ENCODE measurements around the gene CHRNB1.

Gene CHRNB1

GRCh38 chr17:7421186-7421585 is 23.7 kb upstream of the CHRNB1 start:
- no peak overlapping the region for H3K4me3 ChIP-seq (replicated peaks; ENCODE audit: low read depth, low read length)
- TF ChIP-seq, protein P1, sequence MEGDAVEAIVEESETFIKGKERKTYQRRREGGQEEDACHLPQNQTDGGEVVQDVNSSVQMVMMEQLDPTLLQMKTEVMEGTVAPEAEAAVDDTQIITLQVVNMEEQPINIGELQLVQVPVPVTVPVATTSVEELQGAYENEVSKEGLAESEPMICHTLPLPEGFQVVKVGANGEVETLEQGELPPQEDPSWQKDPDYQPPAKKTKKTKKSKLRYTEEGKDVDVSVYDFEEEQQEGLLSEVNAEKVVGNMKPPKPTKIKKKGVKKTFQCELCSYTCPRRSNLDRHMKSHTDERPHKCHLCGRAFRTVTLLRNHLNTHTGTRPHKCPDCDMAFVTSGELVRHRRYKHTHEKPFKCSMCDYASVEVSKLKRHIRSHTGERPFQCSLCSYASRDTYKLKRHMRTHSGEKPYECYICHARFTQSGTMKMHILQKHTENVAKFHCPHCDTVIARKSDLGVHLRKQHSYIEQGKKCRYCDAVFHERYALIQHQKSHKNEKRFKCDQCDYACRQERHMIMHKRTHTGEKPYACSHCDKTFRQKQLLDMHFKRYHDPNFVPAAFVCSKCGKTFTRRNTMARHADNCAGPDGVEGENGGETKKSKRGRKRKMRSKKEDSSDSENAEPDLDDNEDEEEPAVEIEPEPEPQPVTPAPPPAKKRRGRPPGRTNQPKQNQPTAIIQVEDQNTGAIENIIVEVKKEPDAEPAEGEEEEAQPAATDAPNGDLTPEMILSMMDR (IDR thresholded peaks at IDR 0.05; ENCODE audit: low read depth, low read length, missing control alignments), result no peak
- no peak for DNase-seq (ENCODE audit: extremely low read depth, low read depth)

DNA sequence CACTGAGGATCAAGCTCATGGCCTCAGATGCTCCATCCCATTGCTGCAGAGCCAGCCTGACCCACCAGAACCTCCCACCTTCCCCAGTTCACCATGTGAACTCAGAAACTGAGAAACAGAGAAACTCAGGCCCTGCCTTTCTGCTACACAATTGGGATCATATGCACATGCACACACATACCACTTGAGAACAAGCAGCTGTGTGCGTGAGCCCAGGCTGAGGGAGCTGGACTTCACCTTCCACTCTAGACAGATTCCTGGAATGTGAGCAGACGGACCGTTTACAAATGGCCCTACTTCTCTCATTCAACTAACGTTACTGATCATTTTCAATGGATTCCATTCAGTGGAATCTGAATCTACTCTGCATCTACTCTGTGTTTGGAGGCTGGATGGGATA is 21.2 kb upstream of the CHRNB1 start:
- TF ChIP-seq, protein P1 (IDR thresholded peaks at IDR 0.05; ENCODE audit: low read depth, low read length, missing control alignments), result no peak
- no peak overlapping the region for H3K4me3 ChIP-seq (replicated peaks; ENCODE audit: low read depth, low read length)
- no peak for DNase-seq (ENCODE audit: extremely low read depth, low read depth)

GRCh38 chr17:7425316-7425715 is 19.5 kb upstream of the CHRNB1 start, which contains the start of gene SPEM2:
TSS of gene SPEM2 (plus strand) at chr17:7425616. CDS start at chr17:7425689, 73 bp downstream.
- TF ChIP-seq, protein P1 (IDR thresholded peaks at IDR 0.05; ENCODE audit: low read depth, low read length, missing control alignments), result no peak
- no peak for DNase-seq (ENCODE audit: extremely low read depth, low read depth)

GRCh38 chr17:7425756-7426155 is 19.1 kb upstream of the CHRNB1 start:
- TF ChIP-seq, protein P1 (IDR thresholded peaks at IDR 0.05; ENCODE audit: low read depth, low read length, missing control alignments), result no peak
- no peak overlapping the region for H3K4me3 ChIP-seq (replicated peaks; ENCODE audit: low read depth, low read length)
- DNase-seq (ENCODE audit: extremely low read depth, low read depth), result no peak

More at GRCh38 chr17:7425316-7425715, 19.5 kb upstream of the CHRNB1 start, which contains the start of gene SPEM2:
- H3K4me3 ChIP-seq (replicated peaks; ENCODE audit: low read depth, low read length), result no peak within 1 kb of the TSS

GRCh38 chr17:7426203-7426863 is 18.5 kb upstream of the CHRNB1 start:
- TF ChIP-seq, protein P1 (IDR thresholded peaks at IDR 0.05; ENCODE audit: low read depth, low read length, missing control alignments), result no peak
- DNase-seq (ENCODE audit: extremely low read depth, low read depth), result no peak
- H3K4me3 ChIP-seq (replicated peaks; ENCODE audit: low read depth, low read length), result no peak overlapping the region

- no peak overlapping the region for H3K4me3 ChIP-seq (replicated peaks; ENCODE audit: low read depth, low read length)
- TF ChIP-seq, protein P1 (IDR thresholded peaks at IDR 0.05; ENCODE audit: low read depth, low read length, missing control alignments), result no peak
- no peak for DNase-seq (ENCODE audit: extremely low read depth, low read depth)
Observed at GRCh38 chr17:7426896-7427489, 17.9 kb upstream of the CHRNB1 start.
